Measurements from ENCODE around the gene TMEM62. TPM values are rescaled to one million over a fixed set of nuclear protein-coding genes. Genes with fewer than 3 reads are reported as not detected.
"Not testable (repeated sequence)": the region's sequence is repeated elsewhere in the genome, so short reads cannot be mapped to it uniquely, and the experiment has no call there.

Gene TMEM62
- total and polyA plus RNA-seq, 5 experiments from 2014 or later = 1.6 to 17.3 (median 5.8) TPM

- Mint-ChIP-seq H3K4me1 (peaks cover 0 to 2% (median 0%) of the 10 kb centered on the region in 4 donors), H3K9me3 (no peaks in the 10 kb centered on the region), H3K27ac (peak overlapping the region in 1 of 10 donors; percentile 57), H3K36me3 (no peaks in the 10 kb centered on the region), H3K27me3 (peaks cover 1 to 19% (median 7%) of the 10 kb centered on the region in 5 donors), H3K4me3 (no peak overlapping the region)
- POLR2A ChIA-PET = no interaction called here
- ATAC-seq = no peak
- no peak for DNase-seq
These were observed 80.8 kb downstream of the TMEM62 start for GRCh38 chr15:43214169-43214568.

- Mint-ChIP-seq H3K4me1 (peaks cover 0 to 2% (median 0%) of the 10 kb centered on the region in 4 donors), H3K4me3 (no peak overlapping the region), H3K36me3 (no peaks in the 10 kb centered on the region), H3K27ac (no peak overlapping the region), H3K9me3 (no peaks in the 10 kb centered on the region), H3K27me3 (peaks cover 1 to 15% (median 7%) of the 10 kb centered on the region in 5 donors)
- DNase-seq = no peak
- ATAC-seq = no peak
- POLR2A ChIA-PET = no interaction called here
These were observed 81.4 kb downstream of the TMEM62 start for GRCh38 chr15:43214592-43215295.

GRCh38 chr15:43215961-43216360 lies 82.6 kb downstream of the TMEM62 start:
- Mint-ChIP-seq H3K4me1 (peaks cover 0 to 2% (median 0%) of the 10 kb centered on the region in 4 donors), H3K27ac (no peak overlapping the region), H3K9me3 (no peaks in the 10 kb centered on the region), H3K27me3 (peaks cover 0 to 13% (median 6%) of the 10 kb centered on the region in 5 donors), H3K4me3 (no peak overlapping the region), H3K36me3 (no peaks in the 10 kb centered on the region)
- DNase-seq = no peak
- POLR2A ChIA-PET = no interaction called here
- no peak for ATAC-seq

- DNase-seq (no peak), ATAC-seq (no peak)
- H3K36me3 Mint-ChIP-seq = no peaks in the 10 kb centered on the region
- H3K9me3 Mint-ChIP-seq = no peaks in the 10 kb centered on the region
- POLR2A ChIA-PET = no interaction called here
- H3K4me1 Mint-ChIP-seq = no peaks in the 10 kb centered on the region
- peaks cover 0 to 22% (median 8%) of the 10 kb centered on the region in 5 donors for H3K27me3 Mint-ChIP-seq
- H3K4me3 Mint-ChIP-seq = no peak overlapping the region
- H3K27ac Mint-ChIP-seq = no peak overlapping the region
These were observed 85.7 kb downstream of the TMEM62 start for GRCh38 chr15:43218908-43219706.

GRCh38 chr15:43219929-43220928 lies 86.8 kb downstream of the TMEM62 start:
- peaks cover 0 to 1% (median under 1%) of the 10 kb centered on the region in 4 donors for H3K4me1 Mint-ChIP-seq
- no peaks in the 10 kb centered on the region for H3K36me3 Mint-ChIP-seq
- peaks cover 0 to 30% (median 8%) of the 10 kb centered on the region in 5 donors for H3K27me3 Mint-ChIP-seq
- DNase-seq (no peak), ATAC-seq (no peak)
- no peaks in the 10 kb centered on the region for H3K9me3 Mint-ChIP-seq
- POLR2A ChIA-PET = no interaction called here
- no peak overlapping the region for H3K27ac Mint-ChIP-seq
- no peak overlapping the region for H3K4me3 Mint-ChIP-seq

- Mint-ChIP-seq H3K27me3 (peaks cover 2 to 30% (median 13%) of the 10 kb centered on the region in 5 donors), H3K4me1 (peaks cover 3 to 9% (median 6%) of the 10 kb centered on the region in 4 donors), H3K9me3 (no peaks in the 10 kb centered on the region), H3K4me3 (no peak within 1 kb of the TSS), H3K27ac (no peak within 1 kb of the TSS), H3K36me3 (no peaks in the 10 kb centered on the region)
- ATAC-seq (no peak), DNase-seq (no peak)
- POLR2A ChIA-PET = no interaction called here
These were observed 87.6 kb downstream of the TMEM62 start, which contains the start of gene EPB42 for GRCh38 chr15:43220991-43221403. EPB42 (minus strand) TSS chr15:43221018; CDS start chr15:43220825, 193 bp downstream.

- Mint-ChIP-seq H3K27me3 (peaks cover 2 to 30% (median 13%) of the 10 kb centered on the region in 5 donors), H3K4me1 (peaks cover 3 to 11% (median 7%) of the 10 kb centered on the region in 4 donors), H3K4me3 (no peak overlapping the region), H3K36me3 (no peaks in the 10 kb centered on the region), H3K9me3 (no peaks in the 10 kb centered on the region), H3K27ac (no peak overlapping the region)
- no peak for DNase-seq
- no peak for ATAC-seq
- POLR2A ChIA-PET = no interaction called here
These were observed 88.0 kb downstream of the TMEM62 start for GRCh38 chr15:43221422-43221821.

GRCh38 chr15:43225201-43225949 lies 92.0 kb downstream of the TMEM62 start:
- Mint-ChIP-seq H3K27ac (peak overlapping the region in 1 of 10 donors; percentile 53), H3K4me3 (peak overlapping the region; percentile 41 to 76 (median 67)), H3K4me1 (peaks cover 3 to 11% (median 7%) of the 10 kb centered on the region in 4 donors), H3K27me3 (peaks cover 3 to 35% (median 9%) of the 10 kb centered on the region in 5 donors), H3K36me3 (no peaks in the 10 kb centered on the region), H3K9me3 (no peaks in the 10 kb centered on the region)
- DNase-seq (peak in 9 of 10 donors; percentile 11 to 73 (median 52)), ATAC-seq (peak; percentile 95 to 98)
- POLR2A ChIA-PET = interaction anchor here (0.8 to 0.9 kb wide), 2 partner anchors 40 to 61 kb away, joined by 3 to 5 read pairs; no protein-coding TSS in a partner anchor

GRCh38 chr15:43225950-43226255 lies 92.5 kb downstream of the TMEM62 start:
- Mint-ChIP-seq H3K4me1 (peaks cover 3 to 11% (median 7%) of the 10 kb centered on the region in 4 donors), H3K4me3 (peak overlapping the region; percentile 21 to 76 (median 64)), H3K27me3 (peaks cover 3 to 30% (median 8%) of the 10 kb centered on the region in 5 donors), H3K27ac (peak overlapping the region in 1 of 10 donors; percentile 37)
- not testable (repeated sequence) for H3K36me3 Mint-ChIP-seq, H3K9me3 Mint-ChIP-seq, DNase-seq
- POLR2A ChIA-PET = interaction anchor here (0.8 to 0.9 kb wide), 2 partner anchors 40 to 60 kb away, joined by 3 to 5 read pairs; no protein-coding TSS in a partner anchor
- peak in 1 of 2 donors; percentile 15 for ATAC-seq

- Mint-ChIP-seq H3K9me3 (no peaks in the 10 kb centered on the region), H3K27me3 (peaks cover 3 to 24% (median 6%) of the 10 kb centered on the region in 5 donors), H3K4me3 (no peak overlapping the region), H3K27ac (no peak overlapping the region), H3K4me1 (peaks cover 3 to 11% (median 7%) of the 10 kb centered on the region in 4 donors), H3K36me3 (no peaks in the 10 kb centered on the region)
- no peak for ATAC-seq
- no peak for DNase-seq
- POLR2A ChIA-PET = interaction anchor here (0.7 kb wide), 1 partner anchor 16 kb away, joined by 3 read pairs; no protein-coding TSS in a partner anchor
These were observed 93.3 kb downstream of the TMEM62 start for GRCh38 chr15:43226436-43227305.

- peak overlapping the region in 1 of 10 donors; percentile 35 for H3K27ac Mint-ChIP-seq
These were observed 96.6 kb downstream of the TMEM62 start for GRCh38 chr15:43229977-43230376.

More at GRCh38 chr15:43229977-43230376, 96.6 kb downstream of the TMEM62 start:
- DNase-seq (no peak), ATAC-seq (no peak)
- Mint-ChIP-seq H3K4me1 (peaks cover 3 to 11% (median 7%) of the 10 kb centered on the region in 4 donors), H3K4me3 (no peak overlapping the region), H3K36me3 (no peaks in the 10 kb centered on the region), H3K9me3 (no peaks in the 10 kb centered on the region), H3K27me3 (peaks cover 5 to 19% (median 6%) of the 10 kb centered on the region in 5 donors)
- POLR2A ChIA-PET = interaction anchor here (0.6 kb wide), 1 partner anchor 714 kb away, joined by 3 read pairs; no protein-coding TSS in a partner anchor

Data from naive thymus-derived CD8-positive, alpha-beta T cell (primary cell).